Smooth muscle cell (in vitro differentiated cells): ENCODE results near the gene PDGFRA. TPM values are rescaled to one million over a fixed set of nuclear protein-coding genes. Genes with fewer than 3 reads are reported as not detected.

Source experiments
- DNase-seq: peaks from one replicate; lab custom pipeline; 2025; ENCODE audit not compliant: unreplicated experiment; lab: John Stamatoyannopoulos, UW
- H2AFZ ChIP-seq: fragments of 200-600 bp; sonication (generic); 2 replicates; pipeline ENCODE4 v1.6.0; 2016; ENCODE audit warnings: antibody characterized with exemption, low read depth, mild to moderate bottlenecking
- H3F3A ChIP-seq: fragments of 200-600 bp; sonication (generic); 2 replicates; pipeline ENCODE4 v1.6.0; 2017; ENCODE audit warnings: antibody characterized with exemption, low read depth
- H3K27ac ChIP-seq: fragments of 200-600 bp; sonication (generic); 2 replicates; pipeline ENCODE4 v1.5.1; 2016; ENCODE audit warnings: low read depth, mild to moderate bottlenecking
- H3K27me3 ChIP-seq: fragments of 200-600 bp; sonication (generic); 2 replicates; pipeline ENCODE4 v1.6.1; 2016; ENCODE audit warnings: low read depth, mild to moderate bottlenecking
- H3K36me3 ChIP-seq: fragments of 200-600 bp; sonication (generic); 2 replicates; pipeline ENCODE4 v1.5.1; 2016; ENCODE audit warnings: low read depth
- H3K4me1 ChIP-seq: fragments of 200-600 bp; sonication (generic); 2 replicates; pipeline ENCODE4 v1.5.1; 2016; ENCODE audit warnings: low read depth
- H3K4me2 ChIP-seq: fragments of 200-600 bp; sonication (generic); 2 replicates; pipeline ENCODE4 v1.6.0; 2016; ENCODE audit warnings: mild to moderate bottlenecking
- H3K4me3 ChIP-seq: fragments of 200-600 bp; sonication (generic); 2 replicates; pipeline ENCODE4 v1.5.1; 2016; ENCODE audit warnings: mild to moderate bottlenecking
- H3K79me2 ChIP-seq: fragments of 200-600 bp; sonication (generic); 2 replicates; pipeline ENCODE4 v1.6.0; 2016; ENCODE audit warnings: low read depth, mild to moderate bottlenecking
- H3K9ac ChIP-seq: fragments of 200-600 bp; sonication (generic); 2 replicates; pipeline ENCODE4 v1.6.0; 2016; ENCODE audit warnings: low read depth
- H3K9me3 ChIP-seq: fragments of 200-600 bp; sonication (generic); replicated peaks from 2 replicates; pipeline ENCODE4 v1.5.1; 2016; ENCODE audit warnings: low read depth
- H4K20me1 ChIP-seq: fragments of 200-600 bp; sonication (generic); 2 replicates; pipeline ENCODE4 v1.6.0; 2016; ENCODE audit warnings: low read depth
- WGBS: methylation state at CpG from one replicate; pipeline ENCODE4 v1.1.7; 2016; ENCODE audit warnings: low lambda C conversion rate; 5-methylcytosine and 5-hydroxymethylcytosine counted together
- polyA plus RNA-seq: library from polyadenylated mRNA; unstranded; fragments of >200 nt; fragmentation: Nextera tagmentation; extraction: Ambion mirVana; gene quantifications from 2 replicates; pipeline ENCODE4 v1.2.1, GENCODE V29; 2016
- total RNA-seq: library from RNA; depleted of rRNA; stranded (reverse); fragments of >200 nt; gene quantifications from 2 replicates; pipeline ENCODE4 v1.2.3, GENCODE V29; 2014
- TF ChIP-seq, protein P1 (sequence below): fragments of 200-600 bp; sonication (generic); IDR thresholded peaks from 2 replicates; pipeline ENCODE4 v1.5.1; 2017; ENCODE audit warnings: borderline replicate concordance, mild to moderate bottlenecking, antibody characterized with exemption; ENCODE audit not compliant: insufficient read depth, poor library complexity, severe bottlenecking

Gene PDGFRA
- total and polyA plus RNA-seq, 2 experiments from 2014 or later = 111 to 281 TPM

DNA sequence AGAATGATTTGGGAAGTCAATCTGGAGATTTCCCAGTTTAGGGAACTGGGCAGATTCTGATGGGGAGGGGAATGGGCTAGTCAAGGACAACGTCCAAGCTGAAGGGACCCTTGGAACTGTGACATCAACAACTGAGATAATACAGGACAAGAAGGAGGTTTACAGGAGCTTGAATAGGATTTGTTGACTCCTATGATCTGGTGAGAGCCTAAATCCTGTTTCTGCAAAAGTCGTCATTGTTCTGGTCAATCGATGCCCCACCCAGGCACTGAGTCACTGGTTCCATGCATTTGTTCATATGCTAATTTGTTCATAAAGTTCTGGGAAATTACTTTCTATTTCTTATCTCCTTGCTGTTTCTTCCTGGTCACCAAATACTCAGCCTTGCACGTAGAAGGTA, 15.3 kb upstream of the PDGFRA start:
- no peak overlapping the region for H3K4me2 ChIP-seq
- H3K79me2 ChIP-seq = no peaks in the 10 kb centered on the region
- no peak overlapping the region for H3K4me3 ChIP-seq
- TF ChIP-seq, protein P1, sequence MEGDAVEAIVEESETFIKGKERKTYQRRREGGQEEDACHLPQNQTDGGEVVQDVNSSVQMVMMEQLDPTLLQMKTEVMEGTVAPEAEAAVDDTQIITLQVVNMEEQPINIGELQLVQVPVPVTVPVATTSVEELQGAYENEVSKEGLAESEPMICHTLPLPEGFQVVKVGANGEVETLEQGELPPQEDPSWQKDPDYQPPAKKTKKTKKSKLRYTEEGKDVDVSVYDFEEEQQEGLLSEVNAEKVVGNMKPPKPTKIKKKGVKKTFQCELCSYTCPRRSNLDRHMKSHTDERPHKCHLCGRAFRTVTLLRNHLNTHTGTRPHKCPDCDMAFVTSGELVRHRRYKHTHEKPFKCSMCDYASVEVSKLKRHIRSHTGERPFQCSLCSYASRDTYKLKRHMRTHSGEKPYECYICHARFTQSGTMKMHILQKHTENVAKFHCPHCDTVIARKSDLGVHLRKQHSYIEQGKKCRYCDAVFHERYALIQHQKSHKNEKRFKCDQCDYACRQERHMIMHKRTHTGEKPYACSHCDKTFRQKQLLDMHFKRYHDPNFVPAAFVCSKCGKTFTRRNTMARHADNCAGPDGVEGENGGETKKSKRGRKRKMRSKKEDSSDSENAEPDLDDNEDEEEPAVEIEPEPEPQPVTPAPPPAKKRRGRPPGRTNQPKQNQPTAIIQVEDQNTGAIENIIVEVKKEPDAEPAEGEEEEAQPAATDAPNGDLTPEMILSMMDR = no peak
- H3K36me3 ChIP-seq = no peaks in the 10 kb centered on the region
- H3K27ac ChIP-seq = no peak overlapping the region
- H4K20me1 ChIP-seq = no peaks in the 10 kb centered on the region
- H3K27me3 ChIP-seq = no peaks in the 10 kb centered on the region
- H2AFZ ChIP-seq = peak overlapping the region; percentile 79
- H3F3A ChIP-seq = no peaks in the 10 kb centered on the region
- no peak for DNase-seq
- no peak overlapping the region for H3K9ac ChIP-seq
- H3K4me1 ChIP-seq = no peaks in the 10 kb centered on the region
- WGBS = 54% methylated on average over 4 of the region's 4 CpGs
- no peaks in the 10 kb centered on the region for H3K9me3 ChIP-seq

DNA sequence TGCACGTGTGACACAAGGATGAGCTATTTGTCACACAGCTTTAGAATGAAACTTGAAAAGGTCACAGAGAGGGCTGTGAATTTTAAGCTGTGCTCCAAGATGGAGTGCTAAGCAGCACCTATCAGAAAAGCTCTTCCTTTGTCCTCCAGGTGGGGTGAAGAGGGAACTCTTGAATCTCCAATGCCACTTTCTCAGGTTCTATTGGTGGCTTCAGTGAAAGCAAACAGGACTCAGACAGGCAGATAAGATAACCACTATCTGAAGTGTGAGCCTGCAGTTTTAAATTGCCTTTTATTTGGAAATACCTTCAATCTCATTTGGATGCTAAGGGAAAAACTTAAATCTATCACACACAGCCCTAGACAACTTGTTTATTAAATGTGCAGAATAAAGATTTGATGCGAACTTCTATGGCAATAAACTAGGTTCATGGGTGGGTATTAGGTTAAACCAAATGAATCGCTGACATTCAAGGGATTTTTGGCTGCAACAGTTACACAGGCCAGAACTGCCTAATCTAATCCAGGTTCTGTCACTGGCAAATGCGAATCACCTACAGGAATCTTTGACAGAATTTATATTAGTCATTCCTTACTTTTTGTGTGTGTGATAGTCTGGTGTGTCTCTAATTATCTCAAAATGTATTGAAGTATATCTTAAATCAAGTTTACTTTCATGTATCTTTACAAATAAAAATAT, 13.6 kb upstream of the PDGFRA start:
- no peaks in the 10 kb centered on the region for H3K36me3 ChIP-seq
- H3K27ac ChIP-seq = no peak overlapping the region
- WGBS = 62% methylated on average over 4 of the region's 4 CpGs
- no peaks in the 10 kb centered on the region for H4K20me1 ChIP-seq
- DNase-seq = no peak
- H3K4me2 ChIP-seq = no peak overlapping the region
- no peak overlapping the region for H2AFZ ChIP-seq
- TF ChIP-seq, protein P1 = no peak
- H3K9ac ChIP-seq = no peak overlapping the region
- H3K27me3 ChIP-seq = no peaks in the 10 kb centered on the region
- peaks cover 4% of the 10 kb centered on the region for H3F3A ChIP-seq
- H3K9me3 ChIP-seq = no peaks in the 10 kb centered on the region
- no peaks in the 10 kb centered on the region for H3K4me1 ChIP-seq
- H3K4me3 ChIP-seq = no peak overlapping the region
- no peaks in the 10 kb centered on the region for H3K79me2 ChIP-seq

DNA sequence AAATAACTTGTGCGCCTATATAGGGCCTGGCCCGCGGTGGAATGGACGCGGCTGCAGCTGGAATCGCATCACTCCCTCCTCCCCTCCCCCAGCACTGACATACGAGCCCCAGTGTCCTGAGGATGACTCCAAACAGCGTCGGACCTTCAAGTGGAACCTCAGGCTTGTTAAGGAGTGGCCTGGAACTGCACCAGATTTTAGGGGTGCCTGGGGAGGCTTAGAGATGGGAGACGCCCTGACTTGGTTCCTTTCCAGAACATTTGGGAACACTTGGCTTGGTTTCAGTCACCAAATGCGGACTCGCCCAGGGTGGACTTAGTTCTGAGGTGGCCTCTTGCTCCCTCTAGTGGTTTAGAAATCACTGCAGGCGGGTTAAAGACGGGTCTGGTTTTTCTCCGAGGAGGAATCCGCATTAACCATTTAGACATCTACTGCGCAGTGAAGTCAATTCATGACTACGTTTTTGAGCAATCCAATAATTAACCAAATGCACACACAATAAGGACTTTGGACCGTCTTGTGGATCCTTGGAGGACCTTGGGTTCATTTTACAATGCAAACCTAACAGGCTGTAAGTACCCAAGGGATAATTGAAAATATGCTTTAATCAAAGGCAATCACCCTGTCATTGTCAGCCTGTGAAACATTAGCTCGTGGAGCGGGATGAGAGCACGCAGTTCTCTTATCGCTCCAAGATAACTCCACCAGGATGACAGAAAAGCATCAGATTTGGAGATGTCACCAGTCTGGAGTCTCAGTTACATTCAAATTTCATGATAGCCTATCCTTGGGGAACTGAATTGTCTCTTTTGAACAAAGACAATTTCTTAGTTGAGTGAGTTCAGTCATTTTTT, 11.2 kb upstream of the PDGFRA start:
- H3K27me3 ChIP-seq = no peaks in the 10 kb centered on the region
- no peaks in the 10 kb centered on the region for H3K79me2 ChIP-seq
- peak overlapping the region; percentile 88 for H3K4me2 ChIP-seq
- H3K4me1 ChIP-seq = no peaks in the 10 kb centered on the region
- under 1% methylated on average over 23 of the region's 23 CpGs for WGBS
- H3K27ac ChIP-seq = peak overlapping the region; percentile 40
- no peaks in the 10 kb centered on the region for H3K36me3 ChIP-seq
- H2AFZ ChIP-seq = peak overlapping the region; percentile 80
- peak overlapping the region; percentile 55 for H3K4me3 ChIP-seq
- peak; percentile 38 for DNase-seq
- TF ChIP-seq, protein P1 = peak; percentile 88
- no peaks in the 10 kb centered on the region for H4K20me1 ChIP-seq
- H3K9ac ChIP-seq = peak overlapping the region; percentile 23
- peaks cover 4% of the 10 kb centered on the region for H3F3A ChIP-seq
- H3K9me3 ChIP-seq = no peaks in the 10 kb centered on the region
